Superior temporal gyrus (tissue), 1 donor: ENCODE results near the gene RPL35.

Source experiments
- DNase-seq: peaks from one replicate; pipeline ENCODE4 v3.0.0-alpha.2; 2016; ENCODE audit errors: extremely low spot score

RPL35 gene

DNA sequence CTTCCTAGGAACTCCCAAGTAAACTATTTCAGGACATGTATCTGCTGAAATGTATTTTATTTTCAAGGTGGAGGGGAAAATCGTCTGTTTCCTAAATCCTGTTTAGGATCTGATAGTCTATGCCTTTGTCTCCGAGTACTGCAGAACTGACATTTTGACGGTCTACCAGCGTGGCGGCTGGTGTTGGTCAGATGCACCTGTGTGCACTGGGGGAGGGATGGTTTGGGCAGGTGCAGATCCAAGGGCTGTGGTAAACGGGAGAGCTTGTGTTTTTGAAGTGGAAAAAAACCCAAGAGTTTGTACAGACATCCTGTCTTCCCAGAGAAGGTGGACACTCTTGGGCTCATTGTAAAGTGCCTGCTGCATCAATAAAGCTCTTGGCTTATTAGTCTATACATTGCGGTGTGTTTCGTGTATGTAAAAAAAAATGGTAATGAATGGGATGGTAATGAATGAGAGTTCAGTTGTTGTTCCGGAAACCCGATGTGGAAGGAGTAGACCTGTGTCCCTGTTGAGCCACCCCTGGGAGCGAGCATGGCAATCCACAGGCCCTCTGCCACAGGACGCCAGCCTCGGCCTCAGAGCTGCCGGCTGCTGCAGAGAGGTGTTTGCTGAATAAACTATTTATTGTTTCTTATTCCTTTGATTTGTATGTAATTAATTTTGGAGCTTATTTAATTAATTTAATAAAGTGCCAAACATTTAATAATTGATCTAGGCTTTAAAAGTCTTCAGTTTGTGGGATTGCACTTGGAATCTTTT, 15.4 kb upstream of the RPL35 start:
- DNase-seq = no peak

DNA sequence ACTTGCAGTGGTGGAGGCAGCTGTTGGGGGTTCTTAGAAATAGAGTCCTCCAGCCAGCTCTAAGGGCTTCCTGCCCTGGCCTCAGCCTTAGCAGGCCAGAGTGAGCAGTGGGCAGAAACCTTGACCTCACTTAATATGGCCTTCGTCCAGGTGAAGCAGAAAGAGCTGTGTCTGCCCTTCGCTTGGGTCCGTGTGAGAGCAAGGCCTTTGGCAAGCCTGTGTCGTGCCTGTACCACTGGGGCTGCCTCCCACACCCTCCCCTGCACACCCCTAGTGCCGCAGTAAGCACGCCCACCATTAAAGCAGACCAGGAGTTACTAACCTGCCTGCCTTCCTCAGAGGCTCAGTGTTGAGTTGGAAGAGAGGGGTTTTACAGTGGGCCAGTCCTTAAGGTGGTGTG, 13.7 kb upstream of the RPL35 start:
- no peak for DNase-seq

DNA sequence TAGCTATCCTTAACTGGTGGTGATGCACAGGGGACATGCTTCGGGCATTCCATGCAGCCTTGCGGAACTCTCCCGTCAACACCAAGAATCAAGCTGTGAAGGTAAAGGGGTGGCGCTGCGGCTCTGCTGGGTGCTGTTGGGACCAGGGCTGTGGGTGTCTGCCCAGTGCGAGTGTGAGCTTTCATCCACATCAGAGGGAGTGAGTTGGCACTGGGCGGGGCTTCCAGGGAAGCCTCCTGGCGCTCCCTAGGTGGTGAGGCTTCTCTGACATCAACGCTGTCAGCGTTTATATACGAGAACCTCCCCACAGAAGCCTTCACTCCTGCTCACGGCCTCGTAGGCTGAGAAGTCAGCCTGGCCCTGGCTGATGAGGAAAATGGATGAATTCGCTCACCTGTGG, 11.9 kb upstream of the RPL35 start:
- peak; percentile 20 for DNase-seq

DNA sequence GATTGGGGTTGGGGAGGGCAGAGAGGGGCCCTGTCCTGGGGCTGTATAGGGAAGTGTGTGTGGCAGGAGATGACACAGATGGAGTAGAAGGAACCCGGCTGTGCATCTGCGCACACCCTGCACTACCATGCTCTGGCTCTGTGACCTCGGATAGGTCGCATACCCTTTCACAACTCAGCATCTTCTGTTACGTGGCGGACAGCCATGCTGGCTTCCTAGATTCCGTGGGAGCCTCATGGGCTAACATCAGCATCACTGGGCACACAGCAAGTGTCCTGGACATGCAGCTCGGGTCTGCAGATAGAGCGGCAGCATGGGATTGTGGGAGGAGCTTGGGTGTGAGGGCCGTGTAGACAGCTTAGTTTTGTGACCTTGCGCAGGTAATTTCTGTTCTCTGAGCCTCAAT, 9.4 kb upstream of the RPL35 start:
- DNase-seq = no peak

DNA sequence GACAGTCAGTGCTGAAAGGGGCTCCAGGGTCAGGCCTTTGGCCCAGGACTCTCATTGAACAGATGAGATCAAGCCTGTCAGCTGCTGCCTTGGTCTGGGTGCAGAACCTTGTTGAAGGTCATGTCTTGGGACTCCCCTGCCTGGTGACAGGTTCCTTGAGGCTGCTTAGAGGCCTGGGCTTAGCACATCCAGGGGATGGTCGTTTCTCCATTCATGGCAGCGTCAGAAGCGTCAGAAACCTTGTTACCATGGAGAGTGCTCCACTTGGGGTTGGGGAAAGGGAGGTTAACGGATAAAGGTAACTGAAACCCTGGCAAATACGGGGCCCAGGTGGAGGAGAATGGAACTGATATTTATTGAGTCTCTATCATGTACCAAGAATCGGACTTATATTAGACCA, 9.0 kb upstream of the RPL35 start:
- DNase-seq = no peak

DNA sequence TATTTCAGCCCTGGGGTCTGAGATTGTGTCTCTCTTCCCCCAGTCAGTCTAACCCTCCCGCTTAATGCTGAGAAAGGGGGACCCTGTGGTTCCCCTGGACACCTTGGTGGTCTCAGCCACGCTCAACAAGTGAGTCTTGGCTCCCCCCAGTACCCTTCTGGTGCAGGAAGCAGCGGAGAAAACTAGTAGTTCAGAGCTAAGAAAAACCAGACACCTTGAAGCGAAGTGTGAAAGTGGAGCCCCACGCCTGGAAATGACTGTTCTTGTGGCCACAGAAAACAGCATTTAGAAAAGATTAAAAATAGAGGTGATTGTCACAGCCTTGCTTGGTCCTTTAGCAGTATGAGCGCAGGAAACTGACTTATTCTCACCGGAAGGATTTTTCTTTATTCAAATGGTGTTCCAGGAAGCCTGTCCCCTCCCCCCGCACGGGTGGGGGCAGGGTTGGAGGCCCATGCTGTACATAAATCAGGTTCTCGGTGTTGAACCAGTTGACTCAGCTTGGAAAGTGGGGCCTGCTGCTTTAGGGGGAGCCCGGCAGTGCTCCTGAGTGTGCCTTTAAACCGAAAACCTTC, 8.3 kb upstream of the RPL35 start:
- DNase-seq = peak; percentile 36

DNA sequence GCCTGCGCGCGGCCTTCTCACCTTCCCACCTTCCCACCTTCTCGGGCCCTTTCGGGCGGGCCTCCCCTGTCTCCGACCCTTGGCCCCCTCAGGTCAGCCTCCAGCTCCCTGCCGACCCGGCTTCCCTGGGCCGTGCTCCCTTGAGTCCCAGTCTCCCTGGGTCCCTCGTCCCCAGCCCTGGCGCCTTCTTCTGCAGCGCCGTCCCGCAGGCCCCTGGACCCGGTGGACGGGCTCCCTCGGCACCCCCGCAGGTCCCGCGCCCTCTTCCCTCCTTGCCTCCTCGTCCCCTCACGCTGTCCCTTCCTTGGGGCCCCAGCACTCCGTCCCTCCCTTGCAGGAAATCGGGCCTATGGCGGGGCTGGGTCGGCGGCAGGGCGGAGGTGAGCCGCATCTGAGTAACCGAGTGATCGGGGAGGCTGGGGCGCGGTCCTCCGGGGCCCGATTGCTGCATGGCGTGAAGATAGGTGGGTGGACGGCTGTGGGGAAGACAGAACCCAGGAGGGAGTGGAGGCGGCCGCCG, 7.8 kb upstream of the RPL35 start:
- no peak for DNase-seq

DNA sequence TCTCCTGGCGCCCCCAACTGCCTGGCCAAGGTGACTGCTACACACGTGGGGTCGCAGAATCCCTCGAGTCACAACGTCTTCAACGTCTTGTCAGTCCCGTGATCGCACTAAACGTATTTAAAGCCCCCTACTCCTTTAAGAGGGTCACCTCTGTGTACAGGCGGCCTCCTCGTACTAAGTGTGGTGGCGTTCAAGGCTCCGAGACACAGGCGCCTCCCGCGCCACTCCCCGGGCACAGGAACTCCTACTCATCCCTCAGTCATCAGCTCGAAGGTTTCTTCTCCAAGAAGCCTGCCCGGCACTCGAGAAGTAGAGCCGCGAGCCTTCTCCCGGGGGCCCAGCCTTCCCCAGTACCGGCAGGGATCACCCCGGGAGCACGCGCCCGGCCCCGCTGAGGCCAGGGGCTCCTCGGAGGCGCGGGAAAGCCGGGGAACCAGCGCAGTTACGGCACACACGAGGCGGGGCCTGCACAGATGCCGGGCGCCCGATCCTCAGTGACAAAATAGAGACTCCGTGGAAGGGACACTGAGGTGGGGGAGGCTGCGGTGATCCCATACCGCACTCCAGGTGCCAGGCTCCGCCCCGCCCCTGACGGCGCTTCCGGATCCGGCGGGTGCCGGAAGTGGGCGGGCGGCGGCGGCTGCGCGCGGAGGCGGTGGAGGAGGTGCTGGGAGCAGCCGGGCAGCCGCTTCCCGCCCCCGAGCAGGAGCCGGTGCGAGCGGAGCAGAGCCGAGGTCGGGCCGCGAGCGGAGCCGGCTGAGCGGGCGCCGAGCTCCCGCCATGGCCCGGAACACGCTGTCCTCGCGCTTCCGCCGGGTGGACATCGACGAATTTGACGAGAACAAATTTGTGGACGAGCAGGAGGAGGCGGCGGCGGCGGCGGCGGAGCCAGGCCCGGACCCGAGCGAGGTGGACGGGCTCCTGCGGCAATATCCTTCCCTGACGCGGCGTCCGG, 7.0 kb upstream of the RPL35 start:
- DNase-seq = peak; percentile 85

DNA sequence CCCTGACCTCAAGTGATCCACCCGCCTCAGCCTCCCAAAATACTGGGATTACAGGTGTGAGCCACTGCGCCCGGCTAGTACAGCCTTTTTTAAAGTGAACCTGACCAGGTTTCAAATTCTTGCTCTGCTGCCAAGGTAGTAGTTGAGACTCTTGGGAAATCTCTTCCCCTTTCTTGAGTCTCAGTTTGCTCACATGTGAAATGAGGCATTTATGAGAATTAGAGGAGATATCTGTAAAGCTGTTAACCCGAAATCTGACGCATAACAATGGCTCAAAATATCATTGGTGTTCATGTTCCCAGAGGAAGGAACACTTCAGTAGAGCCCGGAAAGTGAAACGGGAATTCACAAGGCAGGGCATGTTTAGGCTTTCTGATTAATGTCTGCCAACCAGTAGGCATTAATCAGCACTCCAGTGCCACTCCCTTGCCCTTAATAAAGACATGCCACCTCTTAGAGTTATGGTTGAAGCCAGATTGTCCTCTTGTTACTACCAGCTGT, 1.7 kb upstream of the RPL35 start:
- no peak for DNase-seq

DNA sequence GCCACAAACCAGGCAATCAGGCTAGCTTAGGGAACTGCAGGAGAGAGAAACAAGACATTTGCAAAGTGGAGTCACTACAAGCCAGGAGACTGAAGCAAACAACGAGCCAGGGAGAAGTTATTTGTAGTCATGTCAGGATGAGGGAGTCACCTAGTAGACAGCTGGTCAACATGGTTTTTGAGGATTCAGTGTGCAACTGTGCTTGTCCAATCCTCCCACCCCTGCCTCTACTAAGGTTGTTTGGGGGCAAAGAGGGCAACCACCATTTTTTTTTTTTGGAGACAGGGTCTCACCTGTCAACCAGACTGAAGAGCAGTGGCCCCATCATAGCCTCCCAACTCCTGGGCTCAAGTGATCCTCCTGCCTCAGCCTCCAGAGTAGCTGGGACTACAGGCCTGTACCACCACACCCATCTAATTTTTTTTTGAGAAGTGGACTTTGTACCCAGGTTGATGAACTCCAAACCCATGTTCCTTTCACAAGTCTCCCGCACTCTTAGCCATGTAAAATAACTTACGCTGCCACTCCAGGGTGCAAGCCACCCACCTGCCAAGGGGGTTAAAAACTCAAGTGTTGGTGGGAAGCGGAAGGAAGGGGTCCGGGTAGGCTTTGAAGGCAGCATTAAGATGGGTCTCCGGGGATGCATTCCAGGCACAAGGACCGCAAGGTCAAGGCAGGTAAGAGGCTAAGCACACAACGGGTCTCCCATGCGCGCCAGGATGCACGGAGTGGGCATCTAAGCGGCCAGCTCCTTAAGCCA, 995 bp downstream of the RPL35 start:
- DNase-seq = peak; percentile 12

DNA sequence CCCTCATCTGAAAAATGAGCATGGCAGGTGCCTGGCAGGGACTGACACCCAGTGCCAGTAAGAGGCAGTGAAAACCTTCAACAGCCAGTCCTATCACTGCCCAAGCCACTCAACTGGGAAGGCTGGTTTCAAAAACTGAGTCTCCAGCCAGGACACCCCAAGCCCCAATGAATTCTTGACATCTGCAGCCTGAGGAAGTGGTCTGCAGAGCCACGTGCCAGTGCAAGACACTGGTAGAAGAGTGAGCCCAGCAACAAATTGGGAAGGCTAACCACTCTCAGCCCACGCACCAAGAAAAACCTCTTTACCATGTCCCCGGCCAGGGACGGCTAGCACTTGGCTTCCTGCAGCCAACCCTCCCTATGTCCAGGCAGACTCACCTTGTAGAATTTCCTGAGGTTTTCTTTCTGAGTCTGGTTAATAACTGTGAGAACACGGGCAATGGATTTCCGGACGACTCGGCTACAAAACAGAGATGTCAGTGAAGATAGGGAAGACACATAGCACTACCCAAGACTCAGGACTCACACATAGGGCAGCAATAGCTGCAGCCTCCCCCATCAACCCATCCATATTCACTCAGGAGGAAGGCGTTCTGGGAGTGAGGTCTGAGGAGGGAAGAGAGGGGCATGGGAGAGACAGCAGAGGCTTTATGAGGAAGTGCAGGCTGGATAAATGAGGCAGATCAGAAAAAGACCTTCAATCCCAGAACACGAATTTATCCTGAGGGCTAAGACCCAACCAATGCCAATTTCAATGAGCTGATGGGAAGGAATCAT, 1.8 kb downstream of the RPL35 start:
- no peak for DNase-seq

DNA sequence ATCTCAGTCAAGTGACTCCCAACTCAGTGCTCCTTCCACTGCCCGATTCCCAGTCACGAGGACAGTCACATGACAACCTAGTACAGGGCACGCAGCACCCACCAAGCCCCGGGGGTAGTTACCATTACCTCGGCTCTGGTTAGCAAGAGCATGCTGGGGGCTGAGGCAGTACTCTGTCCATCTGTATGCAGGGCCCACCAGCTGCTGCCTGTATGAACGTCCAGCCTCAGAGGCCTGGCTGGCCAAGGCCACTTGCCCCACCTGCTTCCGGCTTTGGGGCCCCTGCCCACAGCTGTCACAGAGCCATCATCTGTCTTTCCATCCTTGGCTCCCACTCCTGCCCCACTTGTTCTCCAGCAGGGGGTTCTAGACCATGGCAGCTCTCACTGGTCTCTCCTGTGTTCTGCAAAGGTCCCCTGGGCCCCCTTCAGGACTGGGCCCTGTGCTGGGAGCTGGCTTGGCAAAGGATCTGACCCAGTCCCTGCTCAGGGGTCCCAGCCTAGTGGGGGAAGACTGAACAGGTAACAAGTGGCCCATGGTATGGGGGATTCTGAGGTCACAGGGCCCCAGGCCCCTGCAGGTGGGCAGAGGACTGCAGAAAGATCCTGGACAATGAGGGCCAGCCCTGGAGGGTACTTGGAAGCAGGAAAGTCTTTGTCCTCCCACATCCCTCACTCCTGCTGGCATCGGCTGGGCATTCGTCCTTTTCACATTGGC, 3.3 kb downstream of the RPL35 start:
- no peak for DNase-seq

DNA sequence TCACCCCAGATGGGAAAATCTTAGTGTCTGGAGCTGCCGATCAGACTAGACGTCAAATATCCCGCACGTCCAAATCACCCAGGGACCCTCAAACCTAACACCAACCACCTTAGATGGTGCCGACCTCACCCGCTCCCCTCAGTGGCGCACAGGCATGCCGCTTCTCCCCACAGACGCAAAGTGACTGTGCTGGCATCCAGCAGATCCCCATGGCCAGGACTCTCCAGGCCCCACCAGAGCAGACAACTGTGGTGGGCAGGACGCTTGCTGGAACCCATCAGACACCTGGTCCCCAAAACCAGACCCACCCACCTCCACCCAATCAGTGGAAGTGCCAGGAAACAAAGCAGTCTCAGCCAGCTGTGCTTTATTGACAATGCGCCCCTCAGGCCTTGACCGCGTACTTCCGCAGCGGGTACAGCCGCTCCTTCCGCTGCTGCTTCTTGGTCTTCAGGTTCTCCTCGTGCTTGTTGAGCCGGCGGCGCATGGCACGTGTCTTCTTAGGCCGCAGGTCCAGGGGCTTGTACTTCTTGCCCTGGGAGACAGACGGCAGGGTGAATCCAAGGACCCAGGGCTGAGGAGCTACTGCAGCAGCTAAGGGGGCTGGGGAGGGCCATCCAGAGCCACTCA, 4.1 kb downstream of the RPL35 start:
- DNase-seq = no peak

DNA sequence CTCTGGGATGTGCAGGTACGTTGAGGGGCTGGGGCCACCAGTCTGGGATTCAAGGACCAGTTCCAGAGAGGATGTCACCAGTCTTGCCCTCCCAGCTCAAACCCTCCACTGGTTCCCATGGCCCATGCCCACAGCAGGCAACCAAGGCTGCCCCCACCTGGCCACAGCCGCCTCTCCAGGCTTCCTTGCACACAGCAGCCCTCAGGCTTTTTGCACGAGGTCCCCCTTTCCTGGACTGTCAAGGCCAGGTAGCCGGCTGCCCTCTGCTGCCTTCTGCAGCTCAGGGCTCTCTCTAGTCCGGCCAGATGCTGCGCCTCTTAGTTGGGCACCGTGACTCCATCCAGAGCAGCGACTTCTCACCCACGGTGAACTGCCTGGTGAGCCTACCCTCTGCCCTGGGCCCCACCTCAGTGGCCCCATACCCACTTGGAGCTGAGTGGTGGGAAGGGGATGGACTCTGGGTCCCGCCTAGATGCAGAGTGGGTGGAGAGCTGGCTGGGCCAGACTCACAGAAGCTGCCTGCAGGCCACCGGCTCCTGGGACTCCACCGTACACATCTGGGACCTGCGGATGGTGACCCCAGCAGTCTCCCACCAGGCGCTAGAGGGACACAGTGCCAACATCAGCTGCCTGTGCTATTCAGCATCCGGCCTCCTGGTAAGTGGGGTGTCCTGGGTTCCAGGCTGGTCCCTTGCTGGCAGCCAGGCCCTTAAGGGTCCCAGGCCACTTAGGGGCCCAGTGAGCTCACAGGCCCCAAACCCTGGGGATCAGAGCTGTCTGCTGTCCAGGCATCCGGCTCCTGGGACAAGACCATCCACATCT, 5.6 kb downstream of the RPL35 start:
- DNase-seq = no peak

DNA sequence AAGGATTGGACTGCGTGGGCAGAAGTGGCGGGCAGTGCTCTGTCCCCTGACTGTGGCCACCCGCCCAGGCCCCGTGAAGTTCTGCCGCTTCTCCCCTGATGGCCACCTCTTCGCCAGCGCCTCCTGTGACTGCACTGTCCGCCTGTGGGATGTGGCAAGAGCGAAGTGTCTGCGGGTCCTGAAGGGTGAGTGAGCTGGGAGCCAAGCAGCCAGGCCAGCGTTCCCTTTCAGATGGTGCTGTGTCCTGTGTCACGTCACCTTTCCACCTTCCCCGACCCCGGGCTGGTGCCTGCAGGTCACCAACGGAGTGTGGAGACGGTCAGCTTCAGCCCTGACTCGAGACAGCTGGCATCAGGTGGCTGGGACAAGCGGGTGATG, 6.2 kb downstream of the RPL35 start:
- DNase-seq = no peak

DNA sequence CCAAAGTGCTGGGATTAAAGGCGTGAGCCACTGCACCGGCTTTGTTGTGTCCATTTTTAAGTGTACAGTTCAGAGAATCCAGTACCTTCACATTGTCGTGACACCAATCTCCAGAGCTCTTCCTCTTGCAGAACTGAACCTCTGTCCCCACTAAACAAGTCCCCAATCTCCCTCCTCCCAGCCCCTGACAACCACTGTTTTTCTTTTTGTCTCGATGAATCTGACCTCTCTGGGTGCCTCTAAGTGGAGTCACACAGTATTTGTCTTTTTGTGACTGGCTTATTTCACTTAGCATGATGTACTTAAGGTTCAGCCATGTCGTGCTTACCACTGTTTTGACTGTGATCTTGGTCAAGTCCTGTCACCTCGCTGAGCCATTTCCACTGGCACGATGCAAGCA, 6.9 kb downstream of the RPL35 start:
- no peak for DNase-seq

DNA sequence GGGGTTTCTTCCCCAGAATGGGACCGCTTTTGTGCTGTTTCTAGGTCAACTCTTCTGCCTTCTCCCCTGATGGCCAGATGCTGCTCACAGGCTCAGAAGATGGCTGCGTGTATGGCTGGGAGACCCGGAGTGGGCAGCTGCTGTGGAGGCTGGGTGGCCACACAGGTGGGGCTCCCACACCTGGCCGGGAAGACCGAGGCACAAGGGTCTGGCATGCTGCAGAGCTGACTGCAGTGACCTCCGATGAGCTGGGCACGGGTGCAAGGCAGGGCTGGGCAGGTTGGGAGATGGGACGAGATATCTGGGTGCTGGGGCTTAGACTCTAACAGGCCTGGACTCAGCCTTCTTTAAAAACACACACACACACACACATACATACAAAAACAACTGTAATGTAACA, 7.6 kb downstream of the RPL35 start:
- DNase-seq = no peak

DNA sequence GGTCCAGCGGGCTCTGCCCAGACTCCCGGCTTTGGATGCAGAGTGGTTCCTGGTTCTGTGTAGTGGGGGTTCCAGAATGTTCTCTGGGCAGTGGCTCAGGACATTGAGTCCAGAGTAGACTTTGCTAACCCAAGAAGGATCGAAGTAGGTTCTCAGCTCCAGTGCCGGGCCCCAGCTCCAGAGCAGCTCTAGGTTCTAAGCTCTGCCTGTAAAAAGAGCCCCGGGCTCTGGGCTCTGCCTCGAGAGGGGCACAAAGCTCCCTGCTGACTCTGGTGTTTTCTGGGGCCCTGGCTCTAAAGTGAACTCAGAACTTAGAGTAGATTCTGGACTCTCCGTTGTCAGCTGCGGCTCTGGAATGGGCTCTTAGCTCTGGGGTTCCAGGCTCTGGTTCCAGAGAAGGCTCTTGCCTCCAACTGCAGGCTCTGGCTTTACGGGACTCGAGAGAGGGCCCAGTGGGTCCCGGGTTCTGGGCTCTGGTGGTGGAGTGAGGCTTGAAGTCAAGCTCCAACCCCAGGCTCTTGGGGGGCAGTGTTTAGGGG, 8.1 kb downstream of the RPL35 start:
- DNase-seq = no peak
